Measurements from ENCODE around the gene RILPL2.
"Not testable (repeated sequence)": the region's sequence is repeated elsewhere in the genome, so short reads cannot be mapped to it uniquely, and the experiment has no call there.

RILPL2 gene

DNA sequence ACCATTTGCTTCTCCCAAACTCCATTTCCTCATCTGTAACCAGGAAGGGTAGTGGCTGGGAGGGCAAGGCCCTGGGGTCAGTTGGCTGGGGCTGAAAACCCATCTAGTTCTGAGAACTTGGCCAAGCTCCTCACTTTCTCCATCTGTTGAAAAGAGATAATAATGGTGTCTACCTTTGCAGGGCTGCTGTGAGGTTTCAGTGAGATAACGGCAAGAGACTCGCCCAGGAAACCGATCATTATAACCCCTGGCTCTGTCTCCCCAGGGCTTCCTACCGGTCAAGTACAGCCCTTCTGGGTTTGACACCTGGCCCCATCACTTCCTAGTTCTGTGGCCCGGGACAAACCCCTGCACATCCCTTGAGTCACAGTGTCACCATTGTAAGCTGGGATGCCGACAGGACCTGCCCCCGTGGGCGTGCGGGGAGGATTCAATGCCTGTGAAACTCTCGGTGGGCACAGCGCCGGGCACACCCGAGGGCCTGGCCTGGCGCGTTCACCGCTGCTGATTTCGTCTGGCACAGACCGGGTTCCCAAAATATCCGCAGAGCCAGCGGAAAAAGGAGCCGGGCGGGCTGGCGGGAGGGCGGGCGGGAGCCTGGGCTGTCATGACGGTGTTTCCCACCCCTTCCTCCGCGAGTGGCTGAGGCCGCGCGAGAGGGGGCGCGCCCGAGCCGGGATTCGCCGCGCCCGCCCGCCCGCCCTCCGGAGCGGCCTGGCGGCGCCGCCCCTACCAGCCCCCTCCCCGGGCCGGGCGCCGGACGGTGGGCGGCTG is 48.1 kb downstream of the RILPL2 start:
- peak; percentile 67 to 96 (median 76) for DNase-seq
- intact Hi-C loops (cut with DNase I), result loop anchor here (2.0 to 10.0 kb wide), 2 partner anchors 146 to 194 kb away; partner anchors contain the start of gene RILPL1

- peak in 1 of 10 donors; percentile 35 for DNase-seq
- intact Hi-C loops (cut with DNase I), result loop anchor here (2.0 to 10.0 kb wide), 2 partner anchors 147 to 195 kb away; partner anchors contain the start of gene RILPL1
Measured at GRCh38 chr12:123387508-123388176, 48.8 kb downstream of the RILPL2 start.

DNA sequence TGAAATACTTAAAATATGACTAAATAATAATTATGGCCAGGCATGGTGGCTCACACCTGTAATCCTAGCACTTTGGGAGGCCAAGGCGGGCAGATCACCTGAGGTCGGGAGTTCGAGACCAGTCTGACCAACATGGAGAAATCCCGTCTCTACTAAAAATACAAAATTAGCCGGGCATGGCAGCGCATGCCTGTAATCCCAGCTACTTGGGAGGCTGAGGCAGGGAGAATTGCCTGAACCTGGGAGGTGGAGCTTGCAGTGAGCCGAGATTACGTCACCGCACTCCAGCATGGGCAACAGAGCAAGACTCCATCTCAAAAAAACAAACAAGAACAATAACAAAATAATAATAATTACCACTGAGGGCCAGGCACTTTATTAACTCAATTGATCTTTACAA is 50.9 kb downstream of the RILPL2 start:
- intact Hi-C loops (cut with DNase I), result loop anchor here (10.0 kb wide), 1 partner anchor 149 kb away; the partner anchor contains the start of gene RILPL1
- DNase-seq, result not testable (repeated sequence)

DNA sequence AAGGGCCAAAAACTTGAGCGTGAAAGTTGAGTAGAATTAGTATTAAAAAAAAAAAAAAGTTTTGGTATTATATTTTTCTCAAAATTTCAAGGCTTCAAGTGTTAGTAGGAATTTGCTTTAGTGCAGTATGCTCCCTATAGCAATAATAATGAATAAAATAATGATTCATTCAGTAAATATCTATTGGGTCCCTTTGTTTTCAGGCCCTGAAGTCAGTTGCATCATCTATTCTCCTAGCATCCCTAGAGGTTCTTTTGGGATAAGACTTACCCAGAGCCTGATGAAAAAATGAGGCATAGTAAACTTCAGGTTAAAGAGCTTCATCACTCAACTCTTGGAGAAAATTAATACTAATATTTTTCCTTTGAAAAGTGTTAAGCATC is 51.5 kb downstream of the RILPL2 start:
- DNase-seq, result no peak
- intact Hi-C loops (cut with DNase I), result loop anchor here (10.0 kb wide), 1 partner anchor 150 kb away; the partner anchor contains the start of gene RILPL1

DNA sequence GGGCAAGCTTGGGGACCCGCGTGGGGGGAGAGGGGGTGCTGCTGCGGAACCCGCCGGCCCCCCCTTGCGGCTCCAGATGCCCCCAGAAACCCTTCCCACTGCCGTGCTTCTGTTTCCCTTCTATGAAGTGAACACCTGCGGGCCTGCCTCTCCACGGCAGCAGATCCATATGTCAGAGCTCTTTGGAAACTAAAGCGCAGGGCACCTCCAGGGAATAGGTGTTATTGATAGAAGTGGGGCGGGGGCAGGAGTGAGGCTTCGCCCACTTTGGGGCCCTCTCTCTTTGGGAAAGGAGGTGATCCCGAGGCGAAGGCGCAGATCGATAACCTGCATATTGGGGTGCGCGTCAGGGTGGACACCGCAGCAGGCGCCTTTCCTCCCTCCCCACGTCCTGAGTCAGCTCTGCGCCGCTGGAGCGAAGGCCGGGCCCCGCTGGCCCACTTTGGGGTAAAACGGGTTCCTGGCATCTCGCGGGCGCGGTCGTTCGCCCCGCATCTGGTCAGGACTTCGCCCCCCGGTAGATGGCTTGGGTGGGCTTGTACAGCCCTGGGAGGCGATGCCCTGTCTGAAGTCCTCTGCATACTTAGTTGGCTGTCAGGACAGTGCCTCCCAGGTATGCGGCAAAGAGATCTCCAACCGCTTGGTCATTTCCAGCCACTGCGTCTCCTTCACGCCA is 52.0 kb downstream of the RILPL2 start:
- peak in 2 of 10 donors; percentile 69 to 86 for DNase-seq
- intact Hi-C loops (cut with DNase I), result loop anchor here (10.0 kb wide), 1 partner anchor 150 kb away; the partner anchor contains the start of gene RILPL1

- intact Hi-C loops (cut with DNase I), result loop anchor here (1.0 to 10.0 kb wide), 2 partner anchors 17 to 152 kb away; partner anchors contain the start of gene RILPL1
Measured at GRCh38 chr12:123382684-123383083, 53.8 kb downstream of the RILPL2 start.

GRCh38 chr12:123379391-123379790 is 57.1 kb downstream of the RILPL2 start:
- DNase-seq, result no peak
- intact Hi-C loops (cut with DNase I), result no loop called here

More at GRCh38 chr12:123382684-123383083, 53.8 kb downstream of the RILPL2 start:
- peak in 1 of 10 donors; percentile 12 for DNase-seq

DNA sequence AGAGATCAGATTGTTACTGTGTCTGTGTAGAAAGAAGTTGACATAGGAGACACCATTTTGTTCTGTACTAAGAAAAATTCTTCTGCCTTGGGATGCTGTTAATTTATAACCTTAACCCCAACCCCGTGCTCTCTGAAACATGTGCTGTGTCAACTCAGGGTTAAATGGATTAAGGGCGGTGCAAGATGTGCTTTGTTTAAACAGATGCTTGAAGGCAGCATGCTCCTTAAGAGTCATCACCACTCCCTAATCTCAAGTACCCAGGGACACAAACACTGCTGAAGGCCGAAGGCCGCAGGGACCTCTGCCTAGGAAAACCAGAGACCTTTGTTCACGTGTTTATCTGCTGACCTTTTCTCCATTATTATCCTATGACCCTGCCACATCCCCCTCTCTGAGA is 64.1 kb downstream of the RILPL2 start:
- intact Hi-C loops (cut with DNase I); DNase-seq: not testable (repeated sequence)

- intact Hi-C loops (cut with DNase I), result not testable (repeated sequence)
- peak in 2 of 10 donors; percentile 55 to 59 for DNase-seq
Measured at GRCh38 chr12:123371667-123372368, 64.7 kb downstream of the RILPL2 start.

DNA sequence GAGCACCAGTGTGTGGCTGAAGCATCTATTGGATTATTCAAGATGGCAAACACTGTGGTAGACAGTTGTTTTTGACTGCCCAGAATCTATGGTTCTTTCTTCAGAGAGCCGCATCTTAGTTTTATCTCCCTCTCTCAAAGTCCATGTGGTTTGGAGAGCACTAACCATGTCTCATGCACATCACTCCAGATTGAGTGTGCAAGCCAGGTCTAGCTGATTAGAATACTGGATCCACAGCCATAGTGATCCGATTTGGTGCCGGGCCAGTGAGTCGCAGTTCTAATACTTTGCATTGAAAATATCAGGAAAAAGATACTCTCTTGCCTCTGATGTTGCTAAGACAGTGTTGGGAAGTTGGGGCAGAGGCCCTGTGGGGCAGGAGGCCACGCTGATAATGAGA is 67.3 kb downstream of the RILPL2 start:
- intact Hi-C loops (cut with DNase I), result no loop called here
- peak in 1 of 10 donors; percentile 27 for DNase-seq

DNA sequence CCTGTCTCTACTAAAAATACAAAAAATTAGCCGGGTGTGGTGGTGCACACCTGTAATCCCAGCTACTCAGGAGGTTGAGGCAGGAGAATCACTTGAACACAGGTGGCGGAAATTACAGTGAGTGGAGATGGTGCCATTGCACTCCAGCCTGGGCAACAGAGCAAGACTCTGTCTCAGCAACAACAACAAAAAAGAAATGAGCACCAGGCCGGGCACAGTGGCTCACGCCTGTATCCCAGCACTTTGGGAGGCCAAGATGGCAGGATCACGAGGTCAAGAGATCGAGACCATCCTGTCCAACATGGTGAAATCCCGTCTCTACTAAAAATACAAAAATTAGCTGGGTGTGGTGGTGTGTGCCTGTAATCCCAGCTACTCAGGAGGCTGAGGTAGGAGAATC is 68.1 kb downstream of the RILPL2 start:
- intact Hi-C loops (cut with DNase I), result not testable (repeated sequence)
- peak in 1 of 10 donors; percentile 31 for DNase-seq

DNA sequence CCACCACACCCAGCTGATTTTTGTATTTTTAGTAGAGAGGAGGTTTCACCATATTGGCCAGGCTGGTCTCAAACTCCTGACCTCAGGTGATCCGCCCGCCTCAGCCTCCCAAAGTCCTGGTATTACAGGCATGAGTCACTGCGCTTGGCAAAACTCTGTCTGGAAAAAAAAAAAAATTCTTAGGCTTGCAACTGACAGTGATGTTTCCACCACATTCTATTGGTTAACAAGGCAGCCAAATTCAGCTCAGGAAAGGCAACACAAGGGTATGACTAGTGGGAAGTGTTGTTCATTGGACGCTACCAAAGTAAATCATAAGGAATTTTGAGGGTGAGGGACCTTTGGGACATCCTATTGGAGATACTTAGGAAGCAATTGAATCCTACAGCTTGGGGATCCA is 69.0 kb downstream of the RILPL2 start:
- no peak for DNase-seq
- intact Hi-C loops (cut with DNase I), result no loop called here

Data from posterior cingulate gyrus (tissue), 11 donors.